Measurements from ENCODE around the gene PASK.

PASK gene

GRCh38 chr2:241142593-241142992 lies 6.7 kb downstream of the PASK start:
- no peak for DNase-seq

DNA sequence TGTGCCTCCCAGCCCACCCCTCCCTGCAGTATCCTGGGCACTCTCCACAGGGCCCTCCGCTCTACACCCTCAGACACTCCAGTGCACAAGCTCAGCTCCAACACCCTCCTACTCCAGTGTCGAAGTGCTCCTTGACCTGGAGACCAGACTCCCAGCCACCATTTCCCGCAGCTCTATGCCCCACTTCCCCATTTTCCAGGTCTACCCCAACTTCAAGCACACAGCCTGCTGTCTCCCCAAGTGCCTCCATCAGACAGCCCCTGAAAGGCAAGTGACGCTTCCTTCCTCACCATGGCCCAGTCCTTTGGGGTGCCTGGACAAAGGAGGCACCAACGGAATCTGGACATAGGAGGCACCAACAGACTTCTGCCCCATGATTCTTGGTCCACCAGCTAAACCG lies 7.2 kb downstream of the PASK start:
- DNase-seq, result no peak

DNA sequence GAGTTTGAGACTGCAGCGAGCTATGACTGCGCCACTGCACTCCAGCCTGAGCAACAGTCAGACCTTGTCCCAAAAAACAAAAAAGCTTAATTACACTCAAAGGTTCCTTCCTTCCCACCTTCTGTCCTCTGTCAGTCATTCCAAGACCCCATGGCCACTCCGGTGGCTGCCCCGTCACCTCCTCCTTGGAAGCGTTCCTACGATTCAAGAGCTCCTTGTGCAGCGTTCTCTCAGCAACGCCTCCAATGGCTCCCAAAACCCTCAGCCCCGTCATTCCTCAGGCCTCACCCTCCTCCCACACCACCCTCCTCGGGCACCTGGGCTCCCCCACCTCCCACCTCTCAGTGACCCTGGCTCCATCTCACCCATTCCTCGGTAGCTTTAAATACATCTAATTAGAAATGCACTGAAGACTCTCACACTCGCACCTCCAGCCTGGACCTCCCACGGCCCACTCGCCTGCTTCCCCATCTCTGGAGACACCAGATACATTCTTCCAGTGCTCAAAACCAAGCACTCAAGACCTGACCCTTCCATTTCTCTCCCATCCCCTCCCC lies 8.0 kb downstream of the PASK start:
- DNase-seq, result no peak

GRCh38 chr2:241140445-241140840 lies 8.8 kb downstream of the PASK start:
- no peak for DNase-seq

DNA sequence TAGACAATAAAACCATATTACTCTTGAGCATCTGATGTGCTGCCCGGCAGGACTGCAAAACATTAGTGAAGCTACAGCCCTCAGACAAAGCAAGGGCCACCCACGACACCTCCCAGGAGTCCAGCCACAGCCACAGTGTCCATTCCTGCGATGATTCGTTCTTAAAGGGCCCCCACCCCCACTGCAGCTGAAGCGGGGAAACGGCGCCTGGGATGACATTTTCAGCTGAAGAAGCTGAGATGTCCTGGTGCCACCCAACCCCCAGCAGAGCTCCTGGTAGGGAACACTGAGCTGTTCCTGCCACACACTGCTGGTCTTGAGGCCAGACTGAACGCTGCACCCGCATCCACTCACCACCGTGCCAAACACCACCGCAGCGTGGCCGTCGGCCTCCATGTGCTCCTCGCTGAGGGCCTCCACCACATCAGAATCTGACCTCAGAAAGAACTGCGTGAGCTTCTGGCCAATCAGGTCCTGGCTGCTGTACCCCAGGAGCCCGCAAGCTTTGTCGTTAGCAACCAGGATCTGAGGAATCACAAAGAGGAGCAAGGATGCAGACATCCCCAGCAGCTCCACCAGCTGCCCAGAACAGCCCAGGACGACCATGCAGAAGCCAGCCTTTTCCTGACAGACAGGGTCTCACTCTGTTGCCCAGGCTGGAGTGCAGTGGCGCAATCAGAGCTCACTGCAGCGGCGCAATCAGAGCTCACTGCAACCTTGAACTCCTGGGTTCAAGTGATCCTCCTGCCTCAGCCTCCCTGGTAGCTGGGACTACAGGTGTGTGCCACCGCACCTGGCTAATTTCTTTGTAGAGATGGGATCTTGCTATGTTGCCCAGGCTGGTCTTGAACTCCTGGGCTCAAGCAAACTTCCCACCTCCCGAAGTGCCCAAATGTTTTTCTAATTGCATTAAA lies 9.5 kb downstream of the PASK start:
- DNase-seq, result no peak

- DNase-seq, result no peak
Observed at GRCh38 chr2:241138471-241138870, 10.8 kb downstream of the PASK start.

DNA sequence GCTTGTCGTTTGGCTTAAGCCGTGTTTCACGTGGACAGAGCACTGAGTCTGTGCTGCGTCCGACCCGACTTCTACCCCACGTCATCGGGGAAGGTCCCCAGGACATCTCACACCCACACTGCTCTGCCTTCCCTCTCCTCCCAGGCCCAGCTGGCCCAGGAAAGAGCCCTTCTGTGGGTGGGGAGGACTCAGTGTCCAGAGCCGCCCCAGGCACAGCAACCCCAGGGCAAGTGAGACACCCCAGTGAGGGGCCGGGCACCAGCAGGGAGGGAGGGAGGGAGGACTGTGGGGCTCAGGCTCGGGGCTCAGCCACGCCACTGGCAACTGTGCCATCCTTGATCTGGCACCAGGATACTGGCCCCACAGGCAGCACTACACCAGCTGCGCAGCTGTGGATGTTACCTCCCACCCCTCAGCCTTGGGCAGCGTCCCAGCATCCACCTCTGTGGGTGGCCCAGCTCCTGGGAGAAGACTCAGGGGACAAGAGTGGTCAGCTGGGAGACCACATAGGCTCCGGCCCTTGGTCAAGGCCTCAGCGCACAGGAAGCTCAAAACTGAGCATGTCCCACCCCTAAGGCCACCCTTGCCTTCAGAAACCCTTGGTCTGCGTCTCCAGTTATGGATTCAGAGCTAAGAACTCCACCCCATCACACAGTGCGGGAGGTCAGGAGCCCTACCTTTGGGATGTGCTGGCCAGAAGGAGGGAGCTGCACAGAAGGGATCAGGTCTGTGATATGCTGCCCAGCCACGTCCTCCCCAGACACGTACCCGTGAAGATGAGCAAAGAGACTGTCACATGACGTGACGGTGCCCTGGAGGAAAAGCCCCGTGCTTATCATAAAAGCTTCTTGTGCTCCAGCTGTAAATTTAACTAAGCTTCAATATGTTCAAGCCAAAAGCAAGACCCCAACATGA lies 11.7 kb downstream of the PASK start:
- DNase-seq, result no peak

DNA sequence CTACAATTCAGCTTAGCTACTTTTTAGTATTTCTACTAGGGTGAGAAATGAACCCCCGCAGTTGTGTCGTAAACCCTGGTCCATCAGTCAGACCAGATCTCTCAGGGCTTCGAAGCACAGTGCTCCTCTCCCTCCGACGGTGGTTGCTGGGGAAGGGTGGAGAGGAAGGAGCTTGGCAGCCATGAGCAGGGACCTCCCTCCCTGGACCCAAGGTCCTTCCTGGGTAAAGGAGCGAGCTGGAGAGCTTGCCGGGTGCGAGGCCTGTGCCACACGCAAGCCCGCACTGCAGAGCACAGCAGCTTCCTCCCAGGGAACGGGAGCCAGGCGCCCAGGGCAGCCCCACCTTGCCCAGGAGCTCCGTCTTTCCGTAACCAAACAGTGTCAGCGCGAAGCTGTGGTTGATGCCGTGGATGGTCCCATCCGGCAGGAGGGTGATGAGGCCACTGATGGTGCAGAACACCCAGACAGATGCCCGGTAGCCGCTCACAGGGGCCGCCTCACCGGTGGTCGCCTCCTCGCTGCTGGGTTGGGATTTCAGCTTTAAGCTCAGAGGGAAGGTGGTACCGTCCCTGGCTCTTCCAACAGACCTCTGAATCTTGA lies 12.5 kb downstream of the PASK start:
- no peak for DNase-seq

DNA sequence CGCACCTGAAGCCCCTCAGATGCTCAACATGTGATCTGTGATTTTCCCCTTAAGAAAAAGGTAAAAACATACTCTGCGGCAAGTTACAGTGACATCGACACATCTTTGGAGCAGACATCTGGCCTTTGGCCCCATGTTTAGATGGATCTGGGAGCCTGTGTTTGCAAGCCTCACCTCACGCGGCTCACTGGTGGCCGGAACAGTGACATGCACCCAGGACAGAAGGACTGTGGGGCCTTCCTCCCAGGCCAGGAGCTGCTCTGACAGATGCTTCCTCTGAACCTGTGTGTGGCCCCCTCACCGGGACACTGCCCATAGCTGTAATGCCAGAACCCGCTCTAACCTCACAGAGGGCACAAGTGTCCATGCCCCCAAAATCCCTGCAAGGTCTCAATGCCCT lies 13.1 kb downstream of the PASK start:
- no peak for DNase-seq

GRCh38 chr2:241135737-241136136 lies 13.5 kb downstream of the PASK start:
- no peak for DNase-seq

DNA sequence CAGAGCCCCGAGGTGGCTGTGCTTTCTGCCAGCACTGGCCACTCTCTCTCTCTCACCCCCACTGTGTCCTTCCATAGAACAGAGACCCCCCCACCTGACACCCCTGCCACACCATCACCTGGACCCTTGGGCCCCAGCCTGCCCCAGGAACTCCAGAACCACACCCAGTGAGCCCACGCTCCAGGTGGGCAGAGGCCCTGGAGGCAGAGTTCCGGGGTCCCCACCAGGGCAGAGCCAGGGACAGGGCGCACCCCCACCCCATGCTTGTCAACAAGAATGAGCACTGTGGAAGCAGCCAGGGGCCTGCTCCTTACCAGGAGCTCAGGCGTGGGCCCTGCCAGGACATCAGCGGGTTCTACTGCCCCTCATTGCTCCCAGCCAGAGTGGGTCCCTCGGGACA lies 14.6 kb downstream of the PASK start:
- no peak for DNase-seq

DNA sequence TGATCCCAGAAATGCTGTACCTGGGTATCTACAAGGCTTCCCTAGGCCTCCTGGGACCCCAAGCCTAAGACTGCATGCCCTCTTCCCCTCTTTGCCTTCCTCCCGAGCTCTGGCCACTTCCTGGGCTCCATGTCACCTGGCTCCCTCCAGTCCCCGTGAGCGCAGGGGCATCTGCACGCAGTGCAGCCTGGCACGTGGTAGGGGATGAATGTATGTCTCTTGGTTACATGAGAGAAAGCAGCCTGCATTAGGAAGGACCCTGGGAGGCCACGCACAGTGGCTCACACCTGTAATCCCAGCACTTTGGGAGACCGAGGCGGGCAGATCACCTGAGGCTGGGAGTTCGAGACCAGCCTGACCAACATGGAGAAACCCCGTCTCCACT lies 15.8 kb downstream of the PASK start:
- DNase-seq, result no peak

GRCh38 chr2:241132538-241133435 lies 16.5 kb downstream of the PASK start:
- no peak for DNase-seq

GRCh38 chr2:241131531-241131930 lies 17.7 kb downstream of the PASK start:
- DNase-seq, result no peak

- DNase-seq, result no peak
Observed at GRCh38 chr2:241130316-241130715, 19.0 kb downstream of the PASK start.

DNA sequence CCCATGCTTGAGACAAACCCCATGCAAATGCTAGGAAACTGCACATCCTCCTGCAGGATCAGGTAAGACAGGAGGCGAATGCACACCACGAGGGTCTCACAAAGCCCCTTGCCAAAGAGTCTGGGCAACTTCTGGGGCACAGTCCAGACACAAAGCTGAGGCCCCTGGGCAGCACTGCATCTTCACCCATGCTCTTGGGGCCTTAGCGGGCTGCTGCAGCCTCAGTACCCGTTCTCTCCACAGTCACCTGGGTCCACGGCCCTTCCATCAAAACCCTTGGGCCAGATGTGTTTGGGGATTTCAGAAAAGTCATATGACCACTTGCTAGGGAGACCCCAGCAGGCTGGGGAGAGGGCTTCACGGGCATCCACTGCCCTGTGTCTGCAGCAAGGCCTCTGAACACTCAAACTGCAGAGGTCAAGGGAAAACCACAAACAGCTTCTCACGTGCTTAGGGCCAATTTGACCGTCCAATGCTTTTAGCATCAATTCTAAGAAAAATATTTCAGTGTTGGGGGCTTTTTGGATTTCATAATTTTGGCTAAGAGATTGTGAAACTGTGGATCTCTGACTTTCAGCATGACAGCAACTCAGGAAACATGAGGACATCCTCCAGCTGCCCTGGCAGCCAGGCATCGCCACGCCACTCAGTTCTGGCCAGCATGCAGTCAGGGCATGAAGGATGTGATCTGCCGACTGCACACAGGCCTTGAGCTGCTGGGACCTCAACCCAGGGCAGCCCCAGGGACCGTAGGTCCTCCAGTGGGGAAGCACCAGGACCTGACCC lies 20.0 kb downstream of the PASK start:
- DNase-seq, result no peak

DNA sequence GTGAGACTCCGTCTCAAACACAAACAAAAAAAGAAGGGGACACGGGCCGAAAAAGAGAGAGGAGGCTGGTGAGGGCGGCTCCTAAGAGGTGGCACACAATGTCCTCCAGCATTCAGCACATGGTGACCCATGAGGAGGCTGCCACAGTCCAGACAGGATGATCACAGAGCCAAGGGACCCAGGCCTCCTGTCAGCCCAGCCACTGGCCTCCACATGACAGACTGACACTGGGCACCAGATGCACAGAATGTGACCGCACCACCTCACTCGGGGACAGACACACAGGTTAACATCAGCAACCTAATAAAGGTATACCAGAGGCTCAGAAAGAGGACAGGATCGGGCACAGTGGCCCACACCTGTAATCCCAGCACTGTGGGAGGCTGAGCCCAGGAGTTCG lies 21.0 kb downstream of the PASK start:
- DNase-seq, result no peak

- DNase-seq, result no peak
Observed at GRCh38 chr2:241126771-241127202, 22.5 kb downstream of the PASK start.

- DNase-seq, result no peak
Observed at GRCh38 chr2:241126201-241126611, 23.1 kb downstream of the PASK start.

DNA sequence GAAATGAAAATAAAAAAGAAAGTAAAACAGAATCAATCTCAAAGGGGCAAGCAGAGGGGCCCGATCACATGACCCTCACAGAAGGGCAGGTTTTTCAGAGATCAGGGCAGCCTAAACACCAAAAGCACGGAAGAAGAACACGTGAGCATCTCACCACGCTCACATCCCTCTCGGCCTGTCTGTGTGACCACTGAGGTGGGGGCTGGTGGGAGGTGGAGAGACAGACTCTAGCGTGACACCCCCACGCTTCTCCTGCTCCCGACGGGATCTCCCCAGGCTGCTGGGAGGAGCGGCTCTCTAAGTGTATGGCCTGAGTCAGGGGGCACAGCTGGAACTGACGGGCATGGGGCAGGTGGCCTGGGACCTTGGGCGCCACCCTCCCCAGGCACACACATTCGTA lies 23.6 kb downstream of the PASK start:
- no peak for DNase-seq

Data from stimulated activated CD4-positive, alpha-beta T cell treated with anti-CD3 and anti-CD28 coated beads, Interleukin-1b, Interleukin-23, amount 100 ng/mL, for 48 hours (primary cell).